Urothelium cell line (cell line): ENCODE results near the gene MYO7B.

Experiments
- DNase-seq: peaks from one replicate; pipeline ENCODE4 v3.0.0; 2011; ENCODE audit warnings: low spot score, mixed read lengths
- FAIRE-seq: peaks from 2 replicates; lab custom pipeline; 2011; peaks lifted over from hg19 to GRCh38; lab: Jason Lieb, UNC

Gene MYO7B

GRCh38 chr2:127671557-127672302 is 136.2 kb downstream of the MYO7B start:
- DNase-seq (no peak), FAIRE-seq (peak; percentile 27)

GRCh38 chr2:127672341-127673224 is 137.1 kb downstream of the MYO7B start:
- FAIRE-seq (no peak), DNase-seq (no peak)

- DNase-seq (no peak), FAIRE-seq (no peak)
Measured at GRCh38 chr2:127673291-127674069, 138.0 kb downstream of the MYO7B start.

- FAIRE-seq = peak; percentile 79
- DNase-seq = peak; percentile 77
Measured at GRCh38 chr2:127674241-127675209, 139.0 kb downstream of the MYO7B start.

GRCh38 chr2:127675331-127676261 is 140.1 kb downstream of the MYO7B start, which contains the start of gene LIMS2:
TSS of gene LIMS2 (minus strand) at chr2:127675530. CDS start at chr2:127675024, 506 bp downstream.
- FAIRE-seq (no peak), DNase-seq (peak; percentile 80)

- no peak for DNase-seq
- FAIRE-seq = no peak
Measured at GRCh38 chr2:127676906-127677305, 141.4 kb downstream of the MYO7B start.

GRCh38 chr2:127678531-127678930 is 143.0 kb downstream of the MYO7B start:
- FAIRE-seq (no peak), DNase-seq (no peak)

- no peak for DNase-seq
- FAIRE-seq = no peak
Measured at GRCh38 chr2:127678991-127679390, 143.5 kb downstream of the MYO7B start.

GRCh38 chr2:127679680-127680361 is 144.3 kb downstream of the MYO7B start:
- DNase-seq (no peak), FAIRE-seq (no peak)

GRCh38 chr2:127680706-127681287 is 145.3 kb downstream of the MYO7B start:
- FAIRE-seq = no peak
- no peak for DNase-seq

GRCh38 chr2:127681288-127681804 is 145.9 kb downstream of the MYO7B start:
- DNase-seq = no peak
- no peak for FAIRE-seq

GRCh38 chr2:127681976-127682857 is 146.7 kb downstream of the MYO7B start:
- FAIRE-seq = no peak
- no peak for DNase-seq

- DNase-seq (no peak), FAIRE-seq (no peak)
Measured at GRCh38 chr2:127683056-127683455, 147.6 kb downstream of the MYO7B start.

- FAIRE-seq = peak; percentile 46
- no peak for DNase-seq
Measured at GRCh38 chr2:127683757-127684156, 148.3 kb downstream of the MYO7B start.

- FAIRE-seq (no peak), DNase-seq (no peak)
Measured at GRCh38 chr2:127685410-127686080, 150.1 kb downstream of the MYO7B start.
